ENCODE data around the gene FZD8. TPM values are rescaled to one million over a fixed set of nuclear protein-coding genes. Genes with fewer than 3 reads are reported as not detected.

FZD8 gene
- total RNA-seq, 1 experiment from 2014 or later: 0.22 TPM

- ATAC-seq (peak; percentile 57; the same call in 1 of the 2 replicates), DNase-seq (ENCODE audit: low read depth, low spot score) (no peak)
- Histone ChIP-seq H3K9me3 (ENCODE audit: control insufficient read depth in 1 of 2, insufficient read depth in 1 of 2, low read depth in 1 of 2, low read length in 2 of 2) (no peaks in the 10 kb centered on the region), H2AFZ (ENCODE audit: low read depth, low read length, poor library complexity, severe bottlenecking) (no peak overlapping the region), H3K27ac (ENCODE audit: low read depth, low read length) (no peak overlapping the region), H3K9ac (ENCODE audit: low read length) (no peak overlapping the region), H4K20me1 (ENCODE audit: insufficient read depth) (no peaks in the 10 kb centered on the region), H3K4me1 (ENCODE audit: control insufficient read depth in 1 of 2, insufficient read depth in 2 of 2, low read length in 2 of 2) (no peaks in the 10 kb centered on the region), H3K9me2 (ENCODE audit: insufficient read depth) (no peaks in the 10 kb centered on the region), H3K4me3 (replicated peaks in 1 of 2; ENCODE audit: low read depth in 1 of 2, low read length in 2 of 2) (no peak overlapping the region), H3K4me2 (ENCODE audit: low read length) (no peak overlapping the region), H3K79me2 (ENCODE audit: insufficient read depth, low read length) (no peaks in the 10 kb centered on the region), H3K36me3 (ENCODE audit: control insufficient read depth in 1 of 2, insufficient read depth in 2 of 2, low read length in 2 of 2) (no peaks in the 10 kb centered on the region), H3K27me3 (ENCODE audit: insufficient read depth, low read length) (peaks cover 38% of the 10 kb centered on the region)
- no peak for TF ChIP-seq EZH2 (IDR thresholded peaks at IDR 0.05)
- peak; percentile 39; the same call in 1 of the 2 replicates for TF ChIP-seq RAD21 (IDR thresholded peaks at IDR 0.05; ENCODE audit: low read depth)
- TF ChIP-seq SIN3A (IDR thresholded peaks at IDR 0.05; ENCODE audit: low read depth): no peak
- peak in 2 of 3 experiments; percentile 30 to 43; a peak in 3 of 6 replicates for TF ChIP-seq CTCF (IDR thresholded peaks at IDR 0.05 in 2 of 3, conservative IDR thresholded peaks at IDR 0.05 in 1 of 3; ENCODE audit: borderline replicate concordance in 1 of 3, insufficient read depth in 1 of 3, low read depth in 2 of 3, low read length in 2 of 3)
- TF ChIP-seq MAX (IDR thresholded peaks at IDR 0.05): no peak
- ChIA-PET RAD21 (ENCODE audit: low non-redundant PET in 1 of 2, low total read pairs in 2 of 2, uncharacterized antibody in 2 of 2, unreplicated experiment in 2 of 2) (no interaction called here), POLR2A (no interaction called here), CTCF (interaction anchor here (0.8 to 1.5 kb wide), 5 partner anchors 13 to 1267 kb away, joined by 3 to 6 read pairs (median 6); no protein-coding TSS in a partner anchor)
- BruUV-seq (replicated peaks): no TSS peak
- intact Hi-C loops (cut with micrococcal nuclease): no loop called here
Observed at GRCh38 chr10:35613597-35614226, 28.4 kb downstream of the FZD8 start.

- Histone ChIP-seq H3K9me2 (ENCODE audit: insufficient read depth) (no peaks in the 10 kb centered on the region), H4K20me1 (ENCODE audit: insufficient read depth) (no peaks in the 10 kb centered on the region), H3K79me2 (ENCODE audit: insufficient read depth, low read length) (no peaks in the 10 kb centered on the region), H3K4me2 (ENCODE audit: low read length) (no peak overlapping the region), H3K4me1 (ENCODE audit: control insufficient read depth in 1 of 2, insufficient read depth in 2 of 2, low read length in 2 of 2) (no peaks in the 10 kb centered on the region), H2AFZ (ENCODE audit: low read depth, low read length, poor library complexity, severe bottlenecking) (no peak overlapping the region), H3K9ac (ENCODE audit: low read length) (no peak overlapping the region), H3K27ac (ENCODE audit: low read depth, low read length) (no peak overlapping the region), H3K9me3 (ENCODE audit: control insufficient read depth in 1 of 2, insufficient read depth in 1 of 2, low read depth in 1 of 2, low read length in 2 of 2) (no peaks in the 10 kb centered on the region), H3K27me3 (ENCODE audit: insufficient read depth, low read length) (peaks cover 38% of the 10 kb centered on the region), H3K36me3 (ENCODE audit: control insufficient read depth in 1 of 2, insufficient read depth in 2 of 2, low read length in 2 of 2) (no peaks in the 10 kb centered on the region), H3K4me3 (replicated peaks in 1 of 2; ENCODE audit: low read depth in 1 of 2, low read length in 2 of 2) (no peak overlapping the region)
- no TSS peak for BruUV-seq (replicated peaks)
- ChIA-PET CTCF (interaction anchor here (1.5 kb wide), 1 partner anchor 22 kb away, joined by 6 read pairs; no protein-coding TSS in a partner anchor), POLR2A (no interaction called here), RAD21 (ENCODE audit: low non-redundant PET in 1 of 2, low total read pairs in 2 of 2, uncharacterized antibody in 2 of 2, unreplicated experiment in 2 of 2) (no interaction called here)
- no peak for ATAC-seq
- intact Hi-C loops (cut with micrococcal nuclease): no loop called here
- no peak for DNase-seq (ENCODE audit: low read depth, low spot score)
- TF ChIP-seq ZBTB33 (IDR thresholded peaks at IDR 0.05; ENCODE audit: extremely low read depth, insufficient replicate concordance, low read length): no peak
- TF ChIP-seq SP1 (IDR thresholded peaks at IDR 0.05; ENCODE audit: low read depth): no peak
- no peak for TF ChIP-seq POLR2AphosphoS5 (IDR thresholded peaks at IDR 0.05; ENCODE audit: low read depth, low read length)
- no peak for TF ChIP-seq EZH2phosphoT487 (IDR thresholded peaks at IDR 0.05; ENCODE audit: borderline replicate concordance)
- no peak for TF ChIP-seq CTCF (IDR thresholded peaks at IDR 0.05 in 2 of 3, conservative IDR thresholded peaks at IDR 0.05 in 1 of 3; ENCODE audit: borderline replicate concordance in 1 of 3, insufficient read depth in 1 of 3, low read depth in 2 of 3, low read length in 2 of 3)
- no peak for TF ChIP-seq YY1 (IDR thresholded peaks at IDR 0.05; ENCODE audit: extremely low read depth, insufficient replicate concordance, low read depth, low read length)
- TF ChIP-seq MAX (IDR thresholded peaks at IDR 0.05): no peak
- no peak for TF ChIP-seq SRF (IDR thresholded peaks at IDR 0.05; ENCODE audit: low read depth)
- no peak for TF ChIP-seq EZH2 (IDR thresholded peaks at IDR 0.05)
Observed at GRCh38 chr10:35613107-35613440, 29.0 kb downstream of the FZD8 start.

Data from HCT116 (cell line).